ENCODE data around the gene DCPS.

GRCh38 chr11:126279191-126279590 is 24.7 kb upstream of the DCPS start:
- TF ChIP-seq POLR2AphosphoS5 (IDR thresholded peaks at IDR 0.05; ENCODE audit: low read depth, low read length) = no peak
- TF ChIP-seq CTCF (IDR thresholded peaks at IDR 0.05 in 2 of 3, conservative IDR thresholded peaks at IDR 0.05 in 1 of 3; ENCODE audit: borderline replicate concordance in 1 of 3, insufficient read depth in 1 of 3, low read depth in 2 of 3, low read length in 2 of 3) = no peak
- no peak for TF ChIP-seq ZFX (IDR thresholded peaks at IDR 0.05)
- no peak for TF ChIP-seq CEBPB (IDR thresholded peaks at IDR 0.05; ENCODE audit: low read depth)
- no peak for TF ChIP-seq POLR2A (IDR thresholded peaks at IDR 0.05; ENCODE audit: borderline replicate concordance, extremely low read depth, insufficient read depth, insufficient read length)
